ENCODE measurements around the gene SCAND1.
A peak's percentile ranks its signal among the peaks of the same experiment; 100 is the strongest.

DNA sequence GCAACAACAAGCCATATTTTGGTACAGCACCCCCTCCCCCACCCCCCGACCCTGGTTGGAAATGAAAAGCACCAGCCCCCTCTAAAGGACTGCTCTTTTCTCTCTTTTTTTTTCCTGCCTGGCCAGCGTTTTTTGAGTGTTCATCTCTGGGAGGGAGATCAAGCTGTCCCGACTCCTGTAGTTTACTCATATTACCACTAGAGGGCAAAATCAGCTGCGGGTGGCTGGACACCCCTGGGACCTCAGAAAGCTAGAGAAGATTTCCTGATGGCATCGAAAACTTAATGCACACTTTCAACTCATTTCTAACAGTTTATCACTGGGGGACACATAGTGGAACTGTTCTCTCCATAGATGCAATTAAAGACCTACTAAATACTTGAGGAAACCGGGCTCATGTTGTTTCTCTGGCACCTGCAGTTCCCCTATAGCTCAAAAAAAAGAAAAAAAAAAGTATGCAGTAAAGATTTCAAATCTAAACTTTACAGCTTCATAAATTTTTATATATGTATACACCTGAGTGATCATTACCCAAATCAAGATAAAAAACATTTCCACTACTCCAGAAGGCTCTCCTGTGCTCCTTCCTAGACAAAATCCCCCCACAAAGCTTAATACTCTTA is 38.5 kb upstream of the SCAND1 start:
- TF ChIP-seq, protein P1, sequence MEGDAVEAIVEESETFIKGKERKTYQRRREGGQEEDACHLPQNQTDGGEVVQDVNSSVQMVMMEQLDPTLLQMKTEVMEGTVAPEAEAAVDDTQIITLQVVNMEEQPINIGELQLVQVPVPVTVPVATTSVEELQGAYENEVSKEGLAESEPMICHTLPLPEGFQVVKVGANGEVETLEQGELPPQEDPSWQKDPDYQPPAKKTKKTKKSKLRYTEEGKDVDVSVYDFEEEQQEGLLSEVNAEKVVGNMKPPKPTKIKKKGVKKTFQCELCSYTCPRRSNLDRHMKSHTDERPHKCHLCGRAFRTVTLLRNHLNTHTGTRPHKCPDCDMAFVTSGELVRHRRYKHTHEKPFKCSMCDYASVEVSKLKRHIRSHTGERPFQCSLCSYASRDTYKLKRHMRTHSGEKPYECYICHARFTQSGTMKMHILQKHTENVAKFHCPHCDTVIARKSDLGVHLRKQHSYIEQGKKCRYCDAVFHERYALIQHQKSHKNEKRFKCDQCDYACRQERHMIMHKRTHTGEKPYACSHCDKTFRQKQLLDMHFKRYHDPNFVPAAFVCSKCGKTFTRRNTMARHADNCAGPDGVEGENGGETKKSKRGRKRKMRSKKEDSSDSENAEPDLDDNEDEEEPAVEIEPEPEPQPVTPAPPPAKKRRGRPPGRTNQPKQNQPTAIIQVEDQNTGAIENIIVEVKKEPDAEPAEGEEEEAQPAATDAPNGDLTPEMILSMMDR (IDR thresholded peaks at IDR 0.05), result peak; percentile 95
- TF ChIP-seq POLR2AphosphoS5 (IDR thresholded peaks at IDR 0.05; ENCODE audit: low read depth, low read length), result no peak
